Loucy (cell line): ENCODE measurements around the gene HOXB3.

ENCODE experiments used
- EZH2phosphoT487 ChIP-seq: fragments of 200-600 bp; IDR thresholded peaks from 2 replicates; pipeline ENCODE4 v1.6.1; 2018; ENCODE audit warnings: antibody characterized with exemption, mild to moderate bottlenecking, moderate library complexity, borderline replicate concordance
- TF ChIP-seq, protein P1 (sequence below): fragments of 200-600 bp; sonication (generic); conservative IDR thresholded peaks from 2 replicates; pipeline ENCODE4 v1.5.1; 2014; ENCODE audit warnings: mild to moderate bottlenecking, antibody characterized with exemption, low read length

GRCh38 chr17:48592057-48592514 is 2.0 kb upstream of the HOXB3 start:
- TF ChIP-seq, protein P1, sequence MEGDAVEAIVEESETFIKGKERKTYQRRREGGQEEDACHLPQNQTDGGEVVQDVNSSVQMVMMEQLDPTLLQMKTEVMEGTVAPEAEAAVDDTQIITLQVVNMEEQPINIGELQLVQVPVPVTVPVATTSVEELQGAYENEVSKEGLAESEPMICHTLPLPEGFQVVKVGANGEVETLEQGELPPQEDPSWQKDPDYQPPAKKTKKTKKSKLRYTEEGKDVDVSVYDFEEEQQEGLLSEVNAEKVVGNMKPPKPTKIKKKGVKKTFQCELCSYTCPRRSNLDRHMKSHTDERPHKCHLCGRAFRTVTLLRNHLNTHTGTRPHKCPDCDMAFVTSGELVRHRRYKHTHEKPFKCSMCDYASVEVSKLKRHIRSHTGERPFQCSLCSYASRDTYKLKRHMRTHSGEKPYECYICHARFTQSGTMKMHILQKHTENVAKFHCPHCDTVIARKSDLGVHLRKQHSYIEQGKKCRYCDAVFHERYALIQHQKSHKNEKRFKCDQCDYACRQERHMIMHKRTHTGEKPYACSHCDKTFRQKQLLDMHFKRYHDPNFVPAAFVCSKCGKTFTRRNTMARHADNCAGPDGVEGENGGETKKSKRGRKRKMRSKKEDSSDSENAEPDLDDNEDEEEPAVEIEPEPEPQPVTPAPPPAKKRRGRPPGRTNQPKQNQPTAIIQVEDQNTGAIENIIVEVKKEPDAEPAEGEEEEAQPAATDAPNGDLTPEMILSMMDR: no peak
- TF ChIP-seq EZH2phosphoT487: no peak
